ENCODE results near the gene DPEP1. TPM values are rescaled to one million over a fixed set of nuclear protein-coding genes. Genes with fewer than 3 reads are reported as not detected.
A peak's percentile ranks its signal among the peaks of the same experiment; 100 is the strongest.

The DPEP1 gene
- total and polyA plus RNA-seq, 2 experiments from 2014 or later: 1.7 to 2.3 TPM

GRCh38 chr16:89655062-89655643, 41.7 kb downstream of the DPEP1 start:
- peaks cover 21% of the 10 kb centered on the region for H3K36me3 Mint-ChIP-seq (ENCODE audit: low read depth)
- Histone ChIP-seq H4K20me1 (replicated peaks; ENCODE audit: insufficient read depth) (peaks cover 4% of the 10 kb centered on the region; the same call in 1 of the 2 replicates), H3F3A (replicated peaks; ENCODE audit: low read depth) (no peaks in the 10 kb centered on the region), H3K4me1 (ENCODE audit: insufficient read depth) (peaks cover 7% of the 10 kb centered on the region; the same call in 1 of the 2 replicates), H3K4me3 (no peak overlapping the region), H3K79me2 (replicated peaks; ENCODE audit: insufficient read depth) (peaks cover 49% of the 10 kb centered on the region), H3K36me3 (ENCODE audit: insufficient read depth) (peaks cover 3% of the 10 kb centered on the region), H3K4me2 (no peak overlapping the region), H3K9me2 (ENCODE audit: insufficient read depth) (no peaks in the 10 kb centered on the region), H3K27me3 (ENCODE audit: insufficient read depth) (no peaks in the 10 kb centered on the region), H2AFZ (no peak overlapping the region), H3K27ac (ENCODE audit: low read depth) (no peak overlapping the region)
- no peak overlapping the region for H3K27ac Mint-ChIP-seq
- DNase-seq (ENCODE audit: low spot score) (no peak), ATAC-seq (no peak)
- no peak for TF ChIP-seq CREB1 (CRISPR knock-in tag; IDR thresholded peaks at IDR 0.05; ENCODE audit: low read depth)
- TF ChIP-seq EZH2phosphoT487 (IDR thresholded peaks at IDR 0.05; ENCODE audit: unreplicated experiment): no peak
- TF ChIP-seq, protein P1, sequence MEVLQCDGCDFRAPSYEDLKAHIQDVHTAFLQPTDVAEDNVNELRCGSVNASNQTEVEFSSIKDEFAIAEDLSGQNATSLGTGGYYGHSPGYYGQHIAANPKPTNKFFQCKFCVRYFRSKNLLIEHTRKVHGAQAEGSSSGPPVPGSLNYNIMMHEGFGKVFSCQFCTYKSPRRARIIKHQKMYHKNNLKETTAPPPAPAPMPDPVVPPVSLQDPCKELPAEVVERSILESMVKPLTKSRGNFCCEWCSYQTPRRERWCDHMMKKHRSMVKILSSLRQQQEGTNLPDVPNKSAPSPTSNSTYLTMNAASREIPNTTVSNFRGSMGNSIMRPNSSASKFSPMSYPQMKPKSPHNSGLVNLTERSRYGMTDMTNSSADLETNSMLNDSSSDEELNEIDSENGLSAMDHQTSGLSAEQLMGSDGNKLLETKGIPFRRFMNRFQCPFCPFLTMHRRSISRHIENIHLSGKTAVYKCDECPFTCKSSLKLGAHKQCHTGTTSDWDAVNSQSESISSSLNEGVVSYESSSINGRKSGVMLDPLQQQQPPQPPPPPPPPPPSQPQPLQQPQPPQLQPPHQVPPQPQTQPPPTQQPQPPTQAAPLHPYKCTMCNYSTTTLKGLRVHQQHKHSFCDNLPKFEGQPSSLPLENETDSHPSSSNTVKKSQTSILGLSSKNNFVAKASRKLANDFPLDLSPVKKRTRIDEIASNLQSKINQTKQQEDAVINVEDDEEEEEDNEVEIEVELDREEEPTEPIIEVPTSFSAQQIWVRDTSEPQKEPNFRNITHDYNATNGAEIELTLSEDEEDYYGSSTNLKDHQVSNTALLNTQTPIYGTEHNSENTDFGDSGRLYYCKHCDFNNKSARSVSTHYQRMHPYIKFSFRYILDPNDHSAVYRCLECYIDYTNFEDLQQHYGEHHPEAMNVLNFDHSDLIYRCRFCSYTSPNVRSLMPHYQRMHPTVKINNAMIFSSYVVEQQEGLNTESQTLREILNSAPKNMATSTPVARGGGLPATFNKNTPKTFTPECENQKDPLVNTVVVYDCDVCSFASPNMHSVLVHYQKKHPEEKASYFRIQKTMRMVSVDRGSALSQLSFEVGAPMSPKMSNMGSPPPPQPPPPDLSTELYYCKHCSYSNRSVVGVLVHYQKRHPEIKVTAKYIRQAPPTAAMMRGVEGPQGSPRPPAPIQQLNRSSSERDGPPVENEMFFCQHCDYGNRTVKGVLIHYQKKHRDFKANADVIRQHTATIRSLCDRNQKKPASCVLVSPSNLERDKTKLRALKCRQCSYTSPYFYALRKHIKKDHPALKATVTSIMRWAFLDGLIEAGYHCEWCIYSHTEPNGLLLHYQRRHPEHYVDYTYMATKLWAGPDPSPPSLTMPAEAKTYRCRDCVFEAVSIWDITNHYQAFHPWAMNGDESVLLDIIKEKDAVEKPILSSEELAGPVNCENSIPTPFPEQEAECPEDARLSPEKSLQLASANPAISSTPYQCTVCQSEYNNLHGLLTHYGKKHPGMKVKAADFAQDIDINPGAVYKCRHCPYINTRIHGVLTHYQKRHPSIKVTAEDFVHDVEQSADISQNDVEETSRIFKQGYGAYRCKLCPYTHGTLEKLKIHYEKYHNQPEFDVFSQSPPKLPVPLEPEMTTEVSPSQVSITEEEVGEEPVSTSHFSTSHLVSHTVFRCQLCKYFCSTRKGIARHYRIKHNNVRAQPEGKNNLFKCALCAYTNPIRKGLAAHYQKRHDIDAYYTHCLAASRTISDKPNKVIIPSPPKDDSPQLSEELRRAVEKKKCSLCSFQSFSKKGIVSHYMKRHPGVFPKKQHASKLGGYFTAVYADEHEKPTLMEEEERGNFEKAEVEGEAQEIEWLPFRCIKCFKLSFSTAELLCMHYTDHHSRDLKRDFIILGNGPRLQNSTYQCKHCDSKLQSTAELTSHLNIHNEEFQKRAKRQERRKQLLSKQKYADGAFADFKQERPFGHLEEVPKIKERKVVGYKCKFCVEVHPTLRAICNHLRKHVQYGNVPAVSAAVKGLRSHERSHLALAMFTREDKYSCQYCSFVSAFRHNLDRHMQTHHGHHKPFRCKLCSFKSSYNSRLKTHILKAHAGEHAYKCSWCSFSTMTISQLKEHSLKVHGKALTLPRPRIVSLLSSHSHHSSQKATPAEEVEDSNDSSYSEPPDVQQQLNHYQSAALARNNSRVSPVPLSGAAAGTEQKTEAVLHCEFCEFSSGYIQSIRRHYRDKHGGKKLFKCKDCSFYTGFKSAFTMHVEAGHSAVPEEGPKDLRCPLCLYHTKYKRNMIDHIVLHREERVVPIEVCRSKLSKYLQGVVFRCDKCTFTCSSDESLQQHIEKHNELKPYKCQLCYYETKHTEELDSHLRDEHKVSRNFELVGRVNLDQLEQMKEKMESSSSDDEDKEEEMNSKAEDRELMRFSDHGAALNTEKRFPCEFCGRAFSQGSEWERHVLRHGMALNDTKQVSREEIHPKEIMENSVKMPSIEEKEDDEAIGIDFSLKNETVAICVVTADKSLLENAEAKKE (CRISPR knock-in tag; IDR thresholded peaks at IDR 0.05): no peak
- no peak for TF ChIP-seq CTCF (conservative IDR thresholded peaks at IDR 0.05; ENCODE audit: low read depth in 2 of 2)
- no peak for TF ChIP-seq JUNB (IDR thresholded peaks at IDR 0.05; ENCODE audit: unreplicated experiment)
- TF ChIP-seq EZH2 (IDR thresholded peaks at IDR 0.05; ENCODE audit: low read depth, unreplicated experiment): no peak
- no peak for TF ChIP-seq ZNF114 (CRISPR knock-in tag; IDR thresholded peaks at IDR 0.05)
- TF ChIP-seq NANOG (IDR thresholded peaks at IDR 0.05; ENCODE audit: borderline replicate concordance): no peak
- TF ChIP-seq ZNF331 (CRISPR knock-in tag; IDR thresholded peaks at IDR 0.05; ENCODE audit: low read depth): no peak
- TF ChIP-seq STAT1 (IDR thresholded peaks at IDR 0.05; ENCODE audit: unreplicated experiment): no peak
- no peak for TF ChIP-seq REST (IDR thresholded peaks at IDR 0.05; ENCODE audit: unreplicated experiment)
- TF ChIP-seq POLR2AphosphoS5 (IDR thresholded peaks at IDR 0.05; ENCODE audit: low read depth): no peak
- TF ChIP-seq ETS1 (IDR thresholded peaks at IDR 0.05): no peak
- H3K27me3 Mint-ChIP-seq (ENCODE audit: insufficient read depth, low read depth, poor library complexity): peaks cover 6% of the 10 kb centered on the region
- peaks cover 8% of the 10 kb centered on the region for H3K4me1 Mint-ChIP-seq
- H3K9me3 Mint-ChIP-seq: no peaks in the 10 kb centered on the region
- H3K4me3 Mint-ChIP-seq: peak overlapping the region; percentile 90; the same call in 1 of the 3 replicates

All from GM23338 (cell line).